ENCODE data around the gene ACADS.

The ACADS gene

GRCh38 chr12:120719496-120720233 is 6.0 kb upstream of the ACADS start:
- Histone ChIP-seq H3K27me3 (replicated peaks) (no peaks in the 10 kb centered on the region), H3K4me3 (ENCODE audit: low read depth, low read length) (no peak overlapping the region), H3K27ac (no peak overlapping the region), H3K36me3 (replicated peaks) (peaks cover 52% of the 10 kb centered on the region)
- in situ Hi-C loops (cut with HindIII; ENCODE audit: low pct_ligation_motif_present, low sequenced_read_pairs): no loop called here
- DNase-seq: no peak
- TF ChIP-seq, protein P1, sequence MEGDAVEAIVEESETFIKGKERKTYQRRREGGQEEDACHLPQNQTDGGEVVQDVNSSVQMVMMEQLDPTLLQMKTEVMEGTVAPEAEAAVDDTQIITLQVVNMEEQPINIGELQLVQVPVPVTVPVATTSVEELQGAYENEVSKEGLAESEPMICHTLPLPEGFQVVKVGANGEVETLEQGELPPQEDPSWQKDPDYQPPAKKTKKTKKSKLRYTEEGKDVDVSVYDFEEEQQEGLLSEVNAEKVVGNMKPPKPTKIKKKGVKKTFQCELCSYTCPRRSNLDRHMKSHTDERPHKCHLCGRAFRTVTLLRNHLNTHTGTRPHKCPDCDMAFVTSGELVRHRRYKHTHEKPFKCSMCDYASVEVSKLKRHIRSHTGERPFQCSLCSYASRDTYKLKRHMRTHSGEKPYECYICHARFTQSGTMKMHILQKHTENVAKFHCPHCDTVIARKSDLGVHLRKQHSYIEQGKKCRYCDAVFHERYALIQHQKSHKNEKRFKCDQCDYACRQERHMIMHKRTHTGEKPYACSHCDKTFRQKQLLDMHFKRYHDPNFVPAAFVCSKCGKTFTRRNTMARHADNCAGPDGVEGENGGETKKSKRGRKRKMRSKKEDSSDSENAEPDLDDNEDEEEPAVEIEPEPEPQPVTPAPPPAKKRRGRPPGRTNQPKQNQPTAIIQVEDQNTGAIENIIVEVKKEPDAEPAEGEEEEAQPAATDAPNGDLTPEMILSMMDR (IDR thresholded peaks at IDR 0.05; ENCODE audit: low read depth, low read length, missing control alignments): no peak

DNA sequence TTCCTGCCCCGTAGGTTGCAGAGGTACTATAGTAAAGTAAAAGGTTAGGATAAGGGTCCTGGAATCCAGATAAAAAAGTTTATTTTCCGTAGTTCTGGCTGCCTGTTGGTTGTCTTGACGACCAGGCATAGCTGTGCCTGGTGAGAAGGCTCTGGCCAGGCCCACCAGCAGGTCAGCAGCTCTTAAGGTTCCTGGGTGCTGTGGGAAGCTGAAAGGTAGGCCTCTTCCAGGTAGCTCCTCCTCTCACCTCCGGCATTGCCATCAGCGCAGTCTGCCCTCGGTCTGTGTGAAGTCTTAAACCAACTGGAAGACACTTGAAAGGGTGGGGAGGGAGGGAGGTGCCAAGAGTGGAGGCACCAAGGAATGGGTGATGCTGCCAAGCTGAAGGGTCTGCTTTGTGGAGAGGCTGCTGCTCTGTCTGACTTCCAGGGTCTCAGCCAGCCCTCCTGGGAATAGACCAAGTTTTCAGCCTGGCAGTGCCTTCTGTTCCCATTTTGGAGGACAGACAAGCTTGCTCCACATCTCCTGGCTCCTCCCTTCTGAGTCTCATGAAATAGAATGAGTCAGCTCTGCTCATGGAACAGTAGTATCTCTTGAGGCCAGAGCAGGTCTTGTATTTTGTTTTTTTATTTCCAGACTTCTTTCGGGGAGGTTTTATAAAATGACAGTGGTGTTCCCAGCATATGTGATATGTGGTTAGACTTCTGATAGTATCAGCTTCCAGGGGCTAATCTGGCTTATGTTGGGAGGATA is 5.2 kb upstream of the ACADS start:
- Histone ChIP-seq H3K27me3 (replicated peaks) (no peaks in the 10 kb centered on the region), H3K4me3 (ENCODE audit: low read depth, low read length) (no peak overlapping the region), H3K36me3 (replicated peaks) (peaks cover 46% of the 10 kb centered on the region), H3K27ac (no peak overlapping the region)
- peak; percentile 56 for DNase-seq
- TF ChIP-seq, protein P1 (IDR thresholded peaks at IDR 0.05; ENCODE audit: low read depth, low read length, missing control alignments): no peak
- in situ Hi-C loops (cut with HindIII; ENCODE audit: low pct_ligation_motif_present, low sequenced_read_pairs): no loop called here

DNA sequence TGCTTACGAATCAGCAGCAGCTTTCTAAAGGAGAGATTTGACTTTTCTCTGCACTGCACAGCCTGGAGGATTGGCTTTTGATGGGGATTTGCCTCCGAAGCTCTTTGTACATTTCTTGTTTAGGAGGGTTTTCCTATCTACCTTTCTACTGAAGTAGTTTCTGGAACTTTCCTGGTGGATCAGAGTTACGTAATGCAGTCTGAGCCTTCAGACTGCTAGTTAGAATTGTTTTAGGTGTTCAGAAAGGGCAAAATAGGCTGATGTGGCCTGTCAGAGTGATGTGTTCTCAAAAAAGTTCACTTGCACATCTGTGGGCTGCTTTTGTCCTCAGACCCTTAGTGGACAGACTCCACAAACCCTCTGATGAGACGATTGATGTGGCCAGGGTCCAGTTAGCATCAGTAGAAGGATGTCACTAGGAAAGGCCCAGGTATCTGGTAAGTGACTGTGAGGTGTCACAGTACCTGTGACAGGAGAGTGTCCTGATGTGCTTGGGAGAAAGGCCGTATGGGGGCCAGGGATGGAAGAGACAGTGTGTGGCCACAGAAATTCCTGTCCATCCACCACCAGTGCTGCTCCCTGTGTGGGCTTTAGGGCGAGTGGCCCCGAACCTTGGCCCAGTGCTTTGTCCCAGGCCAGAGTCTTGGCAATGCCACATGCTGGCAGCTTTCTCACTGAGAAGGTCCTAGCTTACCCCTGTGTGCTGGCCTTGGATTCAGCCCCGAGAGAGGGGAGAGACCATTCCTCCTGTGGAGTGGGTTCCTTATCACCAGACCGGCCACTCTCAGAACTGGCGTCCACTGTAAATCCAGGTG is 4.4 kb upstream of the ACADS start:
- Histone ChIP-seq H3K27ac (no peak overlapping the region), H3K27me3 (replicated peaks) (no peaks in the 10 kb centered on the region), H3K4me3 (ENCODE audit: low read depth, low read length) (no peak overlapping the region), H3K36me3 (replicated peaks) (peaks cover 46% of the 10 kb centered on the region)
- in situ Hi-C loops (cut with HindIII; ENCODE audit: low pct_ligation_motif_present, low sequenced_read_pairs): no loop called here
- DNase-seq: no peak
- TF ChIP-seq, protein P1 (IDR thresholded peaks at IDR 0.05; ENCODE audit: low read depth, low read length, missing control alignments): no peak

GRCh38 chr12:120721866-120722265 is 3.8 kb upstream of the ACADS start:
- Histone ChIP-seq H3K4me3 (ENCODE audit: low read depth, low read length) (no peak overlapping the region), H3K27ac (no peak overlapping the region), H3K36me3 (replicated peaks) (peaks cover 39% of the 10 kb centered on the region), H3K27me3 (replicated peaks) (no peaks in the 10 kb centered on the region)
- DNase-seq: no peak
- in situ Hi-C loops (cut with HindIII; ENCODE audit: low pct_ligation_motif_present, low sequenced_read_pairs): no loop called here
- TF ChIP-seq, protein P1 (IDR thresholded peaks at IDR 0.05; ENCODE audit: low read depth, low read length, missing control alignments): no peak

GRCh38 chr12:120722784-120723183 is 2.8 kb upstream of the ACADS start:
- Histone ChIP-seq H3K27me3 (replicated peaks) (no peaks in the 10 kb centered on the region), H3K4me3 (ENCODE audit: low read depth, low read length) (no peak overlapping the region), H3K36me3 (replicated peaks) (peaks cover 35% of the 10 kb centered on the region), H3K27ac (no peak overlapping the region)
- TF ChIP-seq, protein P1 (IDR thresholded peaks at IDR 0.05; ENCODE audit: low read depth, low read length, missing control alignments): no peak
- in situ Hi-C loops (cut with HindIII; ENCODE audit: low pct_ligation_motif_present, low sequenced_read_pairs): no loop called here
- DNase-seq: no peak

All from brain microvascular endothelial cell (primary cell).